Stimulated activated CD8-positive, alpha-beta memory T cell treated with anti-CD3 and anti-CD28 coated beads, Interleukin-7, amount 100 ng/mL, for 24 hours (primary cell): ENCODE measurements around the gene BOK.

ENCODE experiments used
- DNase-seq: peaks from one replicate; pipeline ENCODE4 v3.0.0-alpha.2; 2020; ENCODE audit warnings: low read depth

Gene BOK

GRCh38 chr2:241602720-241603119, 44.2 kb downstream of the BOK start:
- DNase-seq = no peak

GRCh38 chr2:241603686-241604085, 45.1 kb downstream of the BOK start:
- DNase-seq = no peak

- DNase-seq = no peak
Measured at GRCh38 chr2:241606186-241606585, 47.6 kb downstream of the BOK start.

GRCh38 chr2:241607162-241607885, 48.8 kb downstream of the BOK start:
- no peak for DNase-seq

GRCh38 chr2:241608881-241609280, 50.3 kb downstream of the BOK start:
- DNase-seq = no peak

- peak; percentile 82 for DNase-seq
Measured at GRCh38 chr2:241609859-241610793, 51.6 kb downstream of the BOK start.

- no peak for DNase-seq
Measured at GRCh38 chr2:241611062-241611461, 52.5 kb downstream of the BOK start.

GRCh38 chr2:241612156-241613016, 53.8 kb downstream of the BOK start:
- DNase-seq = no peak

GRCh38 chr2:241613017-241613780, 54.7 kb downstream of the BOK start:
- no peak for DNase-seq

- DNase-seq = no peak
Measured at GRCh38 chr2:241615041-241615440, 56.5 kb downstream of the BOK start.

- DNase-seq = no peak
Measured at GRCh38 chr2:241615522-241616052, 57.0 kb downstream of the BOK start.

- no peak for DNase-seq
Measured at GRCh38 chr2:241616168-241617125, 57.9 kb downstream of the BOK start.

- no peak for DNase-seq
Measured at GRCh38 chr2:241617431-241618154, 59.0 kb downstream of the BOK start.

GRCh38 chr2:241618296-241618805, 59.8 kb downstream of the BOK start:
- no peak for DNase-seq

- no peak for DNase-seq
Measured at GRCh38 chr2:241618829-241619228, 60.3 kb downstream of the BOK start.

- DNase-seq = no peak
Measured at GRCh38 chr2:241619597-241620418, 61.3 kb downstream of the BOK start.

- DNase-seq = no peak
Measured at GRCh38 chr2:241620419-241620769, 61.8 kb downstream of the BOK start.
